ENCODE measurements around the gene TGFA. TPM values are rescaled to one million over a fixed set of nuclear protein-coding genes. Genes with fewer than 3 reads are reported as not detected.

TGFA gene
- total RNA-seq, 2 experiments from 2014 or later, result not detected

- Histone ChIP-seq H3K4me2 (ENCODE audit: low read length) (no peak overlapping the region), H3K4me3 (ENCODE audit: low read depth, low read length, poor library complexity, severe bottlenecking) (no peak overlapping the region), H3K36me3 (ENCODE audit: insufficient read depth, low read length) (no peaks in the 10 kb centered on the region), H2AFZ (ENCODE audit: low read length) (no peak overlapping the region), H3K9me3 (ENCODE audit: low read length) (no peaks in the 10 kb centered on the region), H3K79me2 (ENCODE audit: insufficient read depth, low read depth, low read length) (no peaks in the 10 kb centered on the region), H3K4me1 (ENCODE audit: insufficient read depth, low read length, poor library complexity, severe bottlenecking) (no peaks in the 10 kb centered on the region), H4K20me1 (ENCODE audit: insufficient read depth, low read length) (no peaks in the 10 kb centered on the region), H3K27ac (ENCODE audit: low read depth, low read length, poor library complexity, severe bottlenecking) (no peak overlapping the region), H3K9me2 (ENCODE audit: insufficient read depth, low read length) (no peaks in the 10 kb centered on the region)
- no peak for TF ChIP-seq CTCF (conservative IDR thresholded peaks at IDR 0.05; ENCODE audit: low read length)
- TF ChIP-seq EZH2phosphoT487 (IDR thresholded peaks at IDR 0.05; ENCODE audit: borderline replicate concordance, low read depth, low read length), result no peak
- CTCF ChIA-PET (ENCODE audit: unreplicated experiment), result no interaction called here
- BruUV-seq (replicated peaks), result no TSS peak
- intact Hi-C loops (cut with micrococcal nuclease; ENCODE audit: unreplicated experiment), result no loop called here
- no peak for DNase-seq (ENCODE audit: low spot score)
- POLR2A ChIA-PET, result no interaction called here
Observed at GRCh38 chr2:70417011-70417410, 136.6 kb downstream of the TGFA start.

- no peak overlapping the region for H3K4me2 ChIP-seq (ENCODE audit: low read length)
- no peaks in the 10 kb centered on the region for H4K20me1 ChIP-seq (ENCODE audit: insufficient read depth, low read length)
- CTCF ChIA-PET (ENCODE audit: unreplicated experiment), result no interaction called here
- no peaks in the 10 kb centered on the region for H3K9me3 ChIP-seq (ENCODE audit: low read length)
- intact Hi-C loops (cut with micrococcal nuclease; ENCODE audit: unreplicated experiment), result no loop called here
- H3K4me1 ChIP-seq (ENCODE audit: insufficient read depth, low read length, poor library complexity, severe bottlenecking), result no peaks in the 10 kb centered on the region
- H3K79me2 ChIP-seq (ENCODE audit: insufficient read depth, low read depth, low read length), result no peaks in the 10 kb centered on the region
- H3K36me3 ChIP-seq (ENCODE audit: insufficient read depth, low read length), result no peaks in the 10 kb centered on the region
- H3K4me3 ChIP-seq (ENCODE audit: low read depth, low read length, poor library complexity, severe bottlenecking), result no peak overlapping the region
- BruUV-seq (replicated peaks), result no TSS peak
- POLR2A ChIA-PET, result no interaction called here
- TF ChIP-seq EZH2phosphoT487 (IDR thresholded peaks at IDR 0.05; ENCODE audit: borderline replicate concordance, low read depth, low read length) (no peak), CTCF (conservative IDR thresholded peaks at IDR 0.05; ENCODE audit: low read length) (no peak)
- no peak for DNase-seq (ENCODE audit: low spot score)
- no peaks in the 10 kb centered on the region for H3K9me2 ChIP-seq (ENCODE audit: insufficient read depth, low read length)
- H3K27ac ChIP-seq (ENCODE audit: low read depth, low read length, poor library complexity, severe bottlenecking), result no peak overlapping the region
- no peak overlapping the region for H2AFZ ChIP-seq (ENCODE audit: low read length)
Observed at GRCh38 chr2:70412294-70413070, 141.1 kb downstream of the TGFA start.

GRCh38 chr2:70411483-70412125, 142.0 kb downstream of the TGFA start:
- H3K9me3 ChIP-seq (ENCODE audit: low read length), result no peaks in the 10 kb centered on the region
- ChIA-PET POLR2A (no interaction called here), CTCF (ENCODE audit: unreplicated experiment) (no interaction called here)

More at GRCh38 chr2:70411483-70412125, 142.0 kb downstream of the TGFA start:
- no peak for DNase-seq (ENCODE audit: low spot score)
- Histone ChIP-seq H3K4me1 (ENCODE audit: insufficient read depth, low read length, poor library complexity, severe bottlenecking) (no peaks in the 10 kb centered on the region), H3K79me2 (ENCODE audit: insufficient read depth, low read depth, low read length) (no peaks in the 10 kb centered on the region), H3K4me2 (ENCODE audit: low read length) (no peak overlapping the region), H3K36me3 (ENCODE audit: insufficient read depth, low read length) (no peaks in the 10 kb centered on the region), H3K4me3 (ENCODE audit: low read depth, low read length, poor library complexity, severe bottlenecking) (no peak overlapping the region), H3K27ac (ENCODE audit: low read depth, low read length, poor library complexity, severe bottlenecking) (no peak overlapping the region), H3K9me2 (ENCODE audit: insufficient read depth, low read length) (no peaks in the 10 kb centered on the region), H2AFZ (ENCODE audit: low read length) (no peak overlapping the region), H4K20me1 (ENCODE audit: insufficient read depth, low read length) (no peaks in the 10 kb centered on the region)
- BruUV-seq (replicated peaks), result no TSS peak
- TF ChIP-seq EZH2phosphoT487 (IDR thresholded peaks at IDR 0.05; ENCODE audit: borderline replicate concordance, low read depth, low read length) (no peak), CTCF (conservative IDR thresholded peaks at IDR 0.05; ENCODE audit: low read length) (no peak)
- intact Hi-C loops (cut with micrococcal nuclease; ENCODE audit: unreplicated experiment), result no loop called here
